H1 (cell line): Measurements from ENCODE around the gene CDK4.

Experiments
- CHD7 ChIP-seq: fragments of 300-600 bp; sonication (generic); IDR thresholded peaks from 2 replicates; pipeline ENCODE4 v1.7.1; 2012; ENCODE audit warnings: low read length, moderate library complexity, mild to moderate bottlenecking, inconsistent platforms; ENCODE audit not compliant: insufficient replicate concordance
- CTCF ChIP-seq, 3 experiments: IDR thresholded peaks; 1 replicate in 2 of 3; 2 replicates in 1 of 3; pipeline versions ENCODE4 v1.5.1 to v1.6.1; 2011; ENCODE audit warnings: low read length in 3 of 3, mild to moderate bottlenecking in 3 of 3, inconsistent platforms in 2 of 3, low read depth in 1 of 3, moderate library complexity in 1 of 3; ENCODE audit not compliant: insufficient read depth in 1 of 3; ENCODE audit errors: control extremely low read depth in 1 of 3
- EP300 ChIP-seq, 2 experiments: IDR thresholded peaks; 1 replicate in 1 of 2; 2 replicates in 1 of 2; pipeline ENCODE4 v1.6.1; 2011 to 2012; ENCODE audit warnings: low read depth in 2 of 2, low read length in 2 of 2, mild to moderate bottlenecking in 2 of 2, borderline replicate concordance in 1 of 2, inconsistent platforms in 1 of 2, moderate library complexity in 1 of 2
- EZH2 ChIP-seq: fragments of 200-600 bp; sonication (generic); IDR thresholded peaks from 2 replicates; pipeline ENCODE4 v1.7.1; 2012; ENCODE audit warnings: low read depth, mild to moderate bottlenecking, moderate library complexity, low read length, inconsistent platforms; ENCODE audit not compliant: severe bottlenecking
- GABPA ChIP-seq: IDR thresholded peaks from 2 replicates; pipeline ENCODE4 v1.6.1; 2011; ENCODE audit warnings: mild to moderate bottlenecking, low read length, moderate library complexity, borderline replicate concordance; ENCODE audit not compliant: insufficient read depth
- HDAC2 ChIP-seq, 2 experiments: fragments of 300-600 bp in 1 of 2; sonication (generic) in 1 of 2; IDR thresholded peaks; 2 replicates each; pipeline ENCODE4 v1.6.1; 2011 to 2012; ENCODE audit warnings: low read depth in 2 of 2, low read length in 2 of 2, mild to moderate bottlenecking in 2 of 2, moderate library complexity in 2 of 2, borderline replicate concordance in 1 of 2, inconsistent platforms in 1 of 2
- JUN ChIP-seq: IDR thresholded peaks from 2 replicates; pipeline ENCODE4 v1.6.1; 2011; ENCODE audit warnings: low read depth, mild to moderate bottlenecking, improper control_type of control experiment, low read length
- MAX ChIP-seq: IDR thresholded peaks from 2 replicates; pipeline ENCODE4 v1.6.1; 2012; ENCODE audit warnings: inconsistent platforms
- POLR2A ChIP-seq, 2 experiments: IDR thresholded peaks; 1 replicate in 1 of 2; 2 replicates in 1 of 2; pipeline ENCODE4 v1.6.1; 2011; ENCODE audit warnings: low read depth in 2 of 2, low read length in 2 of 2, mild to moderate bottlenecking in 2 of 2; ENCODE audit errors: control extremely low read depth in 1 of 2
- POLR2AphosphoS5 ChIP-seq: IDR thresholded peaks from 2 replicates; pipeline ENCODE4 v1.6.1; 2011; ENCODE audit warnings: low read depth, low read length
- POU5F1 ChIP-seq: IDR thresholded peaks from 2 replicates; pipeline ENCODE4 v1.6.1; 2011; ENCODE audit warnings: low read depth, mild to moderate bottlenecking, low read length, moderate library complexity
- RXRA ChIP-seq: IDR thresholded peaks from 2 replicates; pipeline ENCODE4 v1.6.1; 2011; ENCODE audit warnings: low read depth, mild to moderate bottlenecking, low read length, moderate library complexity; ENCODE audit not compliant: insufficient read depth
- SP4 ChIP-seq: IDR thresholded peaks from 2 replicates; pipeline ENCODE4 v1.6.1; 2012; ENCODE audit warnings: low read length, inconsistent platforms
- TAF1 ChIP-seq: IDR thresholded peaks from 2 replicates; pipeline ENCODE4 v1.6.1; 2011; ENCODE audit warnings: mild to moderate bottlenecking, low read depth, low read length

GRCh38 chr12:57775044-57775443 is 22.9 kb upstream of the CDK4 start:
- no peak for TF ChIP-seq POLR2AphosphoS5
- TF ChIP-seq RXRA = no peak
- no peak for TF ChIP-seq CTCF (IDR thresholded peaks at IDR 0.05; ENCODE audit: control extremely low read depth in 1 of 3, insufficient read depth in 1 of 3, low read depth in 1 of 3, low read length in 3 of 3)
- TF ChIP-seq GABPA = no peak
- no peak for TF ChIP-seq EZH2
- TF ChIP-seq POLR2A (IDR thresholded peaks at IDR 0.05; ENCODE audit: control extremely low read depth in 1 of 2, low read depth in 2 of 2, low read length in 2 of 2) = no peak
- no peak for TF ChIP-seq HDAC2 (IDR thresholded peaks at IDR 0.05; ENCODE audit: borderline replicate concordance in 1 of 2, low read depth in 2 of 2, low read length in 2 of 2)
- no peak for TF ChIP-seq POU5F1
- no peak for TF ChIP-seq TAF1
- TF ChIP-seq EP300 (IDR thresholded peaks at IDR 0.05; ENCODE audit: borderline replicate concordance in 1 of 2, low read depth in 2 of 2, low read length in 2 of 2) = no peak
- TF ChIP-seq MAX = no peak
- no peak for TF ChIP-seq CHD7
- TF ChIP-seq SP4 = no peak
- TF ChIP-seq JUN = no peak
